ENCODE results near the gene CACNB2. TPM values are rescaled to one million over a fixed set of nuclear protein-coding genes. Genes with fewer than 3 reads are reported as not detected.
"Not testable (repeated sequence)": the region's sequence is repeated elsewhere in the genome, so short reads cannot be mapped to it uniquely, and the experiment has no call there.

The CACNB2 gene
- total RNA-seq, 2 experiments from 2014 or later = not detected

DNA sequence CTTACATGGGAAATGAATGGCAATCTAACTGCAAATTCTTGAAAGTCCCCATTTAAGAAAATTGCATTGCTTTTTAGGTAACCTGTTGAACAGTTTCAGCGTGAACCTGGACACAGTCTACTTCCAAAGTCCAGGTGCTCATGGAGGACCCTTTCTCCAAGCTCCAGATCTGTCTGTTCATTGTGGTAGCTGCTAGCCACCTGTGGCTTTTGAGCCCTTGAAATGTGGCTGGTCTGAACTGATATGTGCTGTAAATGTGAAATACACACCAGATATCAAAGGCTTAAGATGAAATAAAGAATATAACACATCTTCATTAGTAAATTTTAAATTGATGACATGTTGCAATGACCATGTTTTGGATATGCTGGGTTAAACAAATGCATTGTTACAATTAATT, 4.2 kb downstream of the CACNB2 start:
- ChIA-PET POLR2A (no interaction called here), CTCF (no interaction called here)

DNA sequence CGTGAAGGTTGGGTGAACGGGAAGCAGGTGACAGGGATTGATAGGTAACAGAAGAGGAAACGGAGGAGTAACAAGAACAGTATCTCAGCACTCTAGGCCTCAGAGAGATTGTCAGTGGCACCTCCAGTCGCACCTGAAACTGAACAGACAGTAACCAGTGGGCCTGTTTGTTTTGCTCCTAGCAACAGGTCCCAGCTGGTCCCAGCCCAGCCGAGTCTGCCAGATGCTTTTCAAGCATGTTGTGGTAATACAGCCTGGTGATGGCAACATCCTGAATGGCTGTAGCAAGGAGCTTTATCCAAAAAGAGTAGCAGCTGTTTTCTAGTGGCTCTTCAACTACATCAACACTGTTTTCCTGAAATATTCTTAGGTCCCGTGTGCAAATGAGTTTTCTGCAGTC, 4.7 kb downstream of the CACNB2 start:
- POLR2A ChIA-PET = no interaction called here
- CTCF ChIA-PET = no interaction called here

- POLR2A ChIA-PET = no interaction called here
- CTCF ChIA-PET = no interaction called here
Measured at GRCh38 chr10:18145652-18146051, 5.4 kb downstream of the CACNB2 start.

DNA sequence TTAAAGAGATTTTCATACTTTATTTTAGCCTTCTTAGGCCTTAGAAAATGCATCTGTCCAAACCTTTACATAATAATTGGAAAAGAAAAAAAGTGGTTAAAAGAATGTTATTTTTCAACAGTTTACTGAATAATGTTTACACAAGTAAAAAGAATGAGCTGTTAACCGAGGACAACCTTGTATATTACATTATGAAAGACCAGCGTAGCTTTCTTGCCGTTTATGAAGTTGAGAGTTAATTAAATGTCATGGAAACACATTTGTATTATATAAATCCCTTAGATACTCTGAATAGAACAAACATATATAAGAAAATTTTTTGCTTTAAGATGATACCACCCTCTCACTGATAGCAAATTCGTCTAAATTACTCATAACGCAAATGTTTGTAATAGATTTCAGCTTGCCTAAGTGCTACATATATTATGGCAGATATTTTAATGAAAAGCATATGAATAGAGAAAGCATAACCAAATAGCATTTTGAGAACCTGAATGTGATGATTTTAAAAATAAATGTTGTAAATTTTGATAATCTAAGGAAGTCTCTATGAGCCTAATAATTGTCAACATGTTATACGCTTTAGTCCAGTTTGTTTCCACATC, 9.1 kb downstream of the CACNB2 start:
- ChIA-PET POLR2A (no interaction called here), CTCF (no interaction called here)

DNA sequence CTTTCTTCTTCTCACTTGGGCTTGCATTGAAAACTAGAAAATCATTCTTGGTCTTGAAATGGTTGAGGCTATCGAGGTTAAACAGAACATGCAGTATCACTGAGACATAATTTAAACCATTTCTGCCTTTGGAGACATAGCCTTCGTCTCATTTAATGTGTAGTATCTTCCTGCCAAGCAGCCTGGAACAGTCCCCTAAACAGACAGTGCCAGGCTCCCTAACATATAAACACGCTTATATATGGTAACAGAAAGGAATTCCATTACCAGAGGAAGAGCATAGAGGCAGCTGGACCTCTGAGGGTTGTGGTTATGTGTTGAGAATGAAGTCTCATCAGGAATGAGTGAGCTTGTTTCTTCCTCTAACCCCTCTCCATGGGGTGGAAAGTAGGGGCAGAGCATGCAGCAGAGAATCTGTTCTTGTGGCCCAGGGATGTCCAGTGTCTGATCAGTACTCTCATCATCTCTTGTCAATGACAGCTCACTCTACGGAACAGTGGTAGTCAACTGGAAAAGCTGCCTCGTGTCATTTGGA, 11.2 kb downstream of the CACNB2 start:
- ChIA-PET POLR2A (no interaction called here), CTCF (interaction anchor here (0.7 kb wide), 1 partner anchor 49 kb away, joined by 3 read pairs; no protein-coding TSS in a partner anchor)

DNA sequence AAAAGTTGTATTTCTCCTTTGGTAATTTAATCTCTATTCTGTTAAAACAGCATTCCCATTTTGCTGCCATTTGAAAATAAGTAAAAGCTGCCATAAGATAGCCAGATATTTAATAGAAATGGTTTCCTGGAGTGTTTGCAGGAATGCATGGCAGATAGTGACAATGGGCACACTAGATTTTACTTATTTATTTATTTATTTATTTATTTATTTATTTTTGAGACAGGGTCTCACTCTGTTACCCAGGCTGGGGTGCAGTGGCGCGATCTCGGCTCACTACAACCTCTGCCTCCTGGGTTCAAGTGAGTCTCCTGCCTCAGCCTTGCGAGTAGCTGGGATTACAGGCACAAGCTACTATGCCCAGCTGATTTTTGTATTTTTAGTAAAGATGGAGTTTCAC, 13.2 kb downstream of the CACNB2 start:
- CTCF ChIA-PET, POLR2A ChIA-PET: not testable (repeated sequence)

- POLR2A ChIA-PET = no interaction called here
- CTCF ChIA-PET = no interaction called here
Measured at GRCh38 chr10:18155321-18155720, 15.1 kb downstream of the CACNB2 start.

DNA sequence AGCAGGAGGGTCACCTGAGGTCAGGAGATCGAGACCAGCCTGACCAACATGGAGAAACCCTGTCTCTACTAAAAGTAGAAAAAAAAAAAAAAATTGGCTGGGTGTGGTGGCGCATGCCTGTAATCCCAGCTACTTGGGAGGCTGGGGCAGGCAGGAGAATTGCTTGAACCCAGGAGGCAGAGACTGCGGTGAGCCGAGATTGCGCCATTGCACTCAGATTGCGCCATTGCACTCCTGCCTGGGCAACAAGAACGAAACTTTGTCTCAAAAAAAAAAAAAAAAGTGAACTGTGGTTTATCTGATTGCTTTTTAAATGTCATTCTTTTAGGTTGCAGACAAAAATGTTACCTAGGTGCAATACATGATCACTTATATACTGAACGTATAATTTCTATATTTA, 16.6 kb downstream of the CACNB2 start:
- CTCF ChIA-PET, POLR2A ChIA-PET: not testable (repeated sequence)

GRCh38 chr10:18157881-18158280, 17.7 kb downstream of the CACNB2 start:
- ChIA-PET POLR2A (no interaction called here), CTCF (no interaction called here)

DNA sequence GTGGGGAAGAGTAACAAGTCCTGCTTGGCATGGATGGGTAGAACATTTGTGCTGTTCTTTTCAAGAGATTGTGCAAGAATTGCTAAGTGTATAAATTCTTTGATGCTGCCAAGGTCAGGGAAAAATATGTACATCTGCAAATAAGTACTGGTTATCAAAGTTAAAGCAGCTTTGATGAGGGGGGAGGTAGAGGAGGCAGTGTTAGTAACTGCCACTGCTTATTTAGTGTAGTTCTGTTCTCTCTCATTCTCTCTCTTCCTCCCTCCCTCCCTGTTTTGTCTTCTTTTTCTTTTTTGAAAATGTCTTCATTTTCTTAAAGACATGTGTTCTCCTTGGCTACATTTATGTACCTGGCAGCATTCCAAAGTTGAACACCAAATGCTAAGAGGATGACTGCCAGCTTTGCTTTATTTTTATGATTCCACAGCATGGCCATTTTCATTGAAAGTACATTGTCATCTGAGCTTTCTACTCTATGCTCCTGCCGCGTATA, 18.6 kb downstream of the CACNB2 start:
- POLR2A ChIA-PET = no interaction called here
- CTCF ChIA-PET = no interaction called here

DNA sequence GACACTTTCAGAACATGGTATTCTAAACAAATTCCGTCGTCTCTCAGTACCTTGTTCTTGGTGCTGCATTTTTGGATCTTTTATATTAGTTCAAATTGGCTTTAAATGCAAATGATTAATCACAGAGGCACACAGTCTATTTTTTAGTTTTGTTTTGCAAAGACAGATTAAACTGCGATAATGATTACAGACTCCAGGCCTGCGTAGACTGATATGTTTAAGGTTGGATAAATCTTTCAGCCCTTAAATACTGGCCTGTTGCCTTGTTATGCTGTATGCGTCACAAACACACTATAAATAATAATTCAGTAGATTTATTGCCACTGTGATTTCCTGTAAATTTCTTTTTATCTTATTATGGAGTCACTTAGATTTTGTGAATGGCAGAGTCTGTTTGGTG, 19.3 kb downstream of the CACNB2 start:
- ChIA-PET POLR2A (no interaction called here), CTCF (no interaction called here)

DNA sequence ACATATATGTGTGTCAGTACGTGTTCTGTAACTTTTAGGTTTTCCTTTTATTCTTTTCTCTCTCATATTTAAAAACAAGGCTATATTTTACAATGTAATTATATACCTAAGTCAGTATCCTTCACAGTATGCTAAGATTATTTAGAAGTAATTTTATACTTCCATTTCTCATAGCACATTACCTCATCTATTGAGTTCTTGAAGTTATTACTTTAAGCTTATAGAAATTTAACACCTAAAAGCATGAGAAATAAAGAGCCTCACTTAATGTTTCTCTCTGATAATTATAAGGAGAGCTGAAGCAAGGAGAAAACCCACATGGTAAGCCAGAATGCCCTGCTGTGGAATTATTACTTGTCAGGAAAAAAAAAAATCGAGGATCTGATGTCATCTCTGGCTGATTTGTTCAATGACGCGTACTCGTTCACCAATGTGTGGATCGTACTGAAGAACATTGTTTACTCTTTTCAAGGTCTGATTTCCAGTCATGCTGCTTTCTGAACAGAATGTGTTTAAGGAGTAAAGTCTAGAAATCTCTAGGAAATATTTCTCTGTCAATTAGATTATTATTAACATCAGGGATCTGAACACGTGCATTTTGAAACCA, 21.9 kb downstream of the CACNB2 start:
- ChIA-PET POLR2A (no interaction called here), CTCF (no interaction called here)

DNA sequence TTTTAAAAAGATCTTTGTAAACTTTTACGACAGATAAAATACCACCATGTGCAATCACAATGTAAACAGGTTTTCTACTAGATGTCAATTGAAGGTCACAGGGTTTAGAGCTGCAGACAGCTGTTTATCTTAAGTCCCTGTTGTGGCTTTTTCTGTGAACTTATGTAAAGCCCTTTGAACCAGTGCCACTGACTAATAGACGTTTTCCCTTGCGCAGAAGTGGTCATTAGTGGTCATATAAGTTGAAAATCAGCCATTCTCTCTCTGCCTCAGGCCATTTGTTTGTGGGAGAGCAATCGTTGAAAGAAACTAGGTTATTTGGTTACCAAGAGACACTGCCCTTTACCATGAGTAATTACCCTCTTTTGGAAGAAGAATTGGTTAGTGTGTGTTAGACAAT, 23.9 kb downstream of the CACNB2 start:
- CTCF ChIA-PET = no interaction called here
- POLR2A ChIA-PET = no interaction called here

DNA sequence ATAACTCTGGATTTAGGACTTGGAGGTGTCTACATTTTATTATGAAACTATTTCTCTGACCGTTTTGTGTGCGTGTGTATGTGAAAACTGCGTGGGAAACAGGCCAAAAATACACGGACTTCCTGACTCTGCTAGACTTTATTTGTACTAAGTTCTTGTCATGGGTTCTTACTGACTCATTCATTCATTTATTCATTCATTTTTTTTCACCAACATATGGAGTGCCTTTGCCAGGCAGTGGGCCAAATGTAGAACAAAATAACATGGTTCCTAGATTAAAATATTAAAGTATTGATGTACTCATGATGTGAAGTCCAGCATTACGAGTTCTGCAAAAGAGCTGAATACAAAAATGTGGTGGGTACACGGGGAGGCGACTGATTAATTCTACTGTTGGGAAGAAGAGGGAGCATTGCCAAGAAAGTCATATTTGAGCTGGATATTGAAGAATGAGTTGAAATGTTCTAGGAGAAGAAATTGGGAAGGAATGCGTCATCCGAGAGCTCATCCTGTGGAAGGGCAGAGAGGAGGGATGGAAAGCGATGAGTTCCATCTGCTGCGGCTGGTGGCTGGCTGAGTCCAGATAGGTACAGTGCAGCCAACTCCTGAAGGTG, 24.6 kb downstream of the CACNB2 start:
- ChIA-PET CTCF (no interaction called here), POLR2A (no interaction called here)

- POLR2A ChIA-PET = no interaction called here
- CTCF ChIA-PET = no interaction called here
Measured at GRCh38 chr10:18178854-18179483, 38.7 kb downstream of the CACNB2 start.

GRCh38 chr10:18179891-18180290, 39.7 kb downstream of the CACNB2 start:
- ChIA-PET CTCF (no interaction called here), POLR2A (no interaction called here)

GRCh38 chr10:18181382-18181781, 41.2 kb downstream of the CACNB2 start:
- CTCF ChIA-PET, POLR2A ChIA-PET: not testable (repeated sequence)

GRCh38 chr10:18185621-18186020, 45.4 kb downstream of the CACNB2 start:
- POLR2A ChIA-PET = no interaction called here
- CTCF ChIA-PET = no interaction called here

- CTCF ChIA-PET = no interaction called here
Measured at GRCh38 chr10:18190840-18191239, 50.6 kb downstream of the CACNB2 start.

DNA sequence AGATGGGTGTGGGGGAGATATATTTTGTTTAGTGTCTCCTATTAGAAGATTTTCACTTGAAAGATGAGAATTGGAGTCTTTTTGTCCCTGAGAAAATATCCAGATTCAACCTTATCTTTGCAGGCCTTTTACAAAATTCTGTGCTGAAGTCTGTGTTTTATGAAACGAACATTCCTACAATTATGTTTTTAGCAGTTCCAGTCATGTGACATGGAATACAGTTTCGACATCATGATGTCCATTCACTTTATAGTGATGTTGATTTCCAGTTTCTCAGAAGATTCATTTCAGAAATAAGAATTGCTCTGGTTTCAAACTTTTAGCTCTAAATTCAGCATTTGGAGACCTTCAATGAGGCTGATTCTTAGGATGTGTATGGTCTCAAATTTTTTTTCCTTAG, 54.4 kb downstream of the CACNB2 start:
- POLR2A ChIA-PET = no interaction called here
- CTCF ChIA-PET = no interaction called here

More at GRCh38 chr10:18190840-18191239, 50.6 kb downstream of the CACNB2 start:
- POLR2A ChIA-PET = no interaction called here
